GM19467 (cell line): ENCODE results near the gene STK11IP.

Experiments
- ATAC-seq: cut with Tn5 transposase; IDR thresholded peaks from one replicate; pipeline ENCODE4 v1.9.1; 2021; ENCODE audit warnings: mild to moderate bottlenecking, moderate library complexity; ENCODE audit not compliant: unreplicated experiment

STK11IP gene

DNA sequence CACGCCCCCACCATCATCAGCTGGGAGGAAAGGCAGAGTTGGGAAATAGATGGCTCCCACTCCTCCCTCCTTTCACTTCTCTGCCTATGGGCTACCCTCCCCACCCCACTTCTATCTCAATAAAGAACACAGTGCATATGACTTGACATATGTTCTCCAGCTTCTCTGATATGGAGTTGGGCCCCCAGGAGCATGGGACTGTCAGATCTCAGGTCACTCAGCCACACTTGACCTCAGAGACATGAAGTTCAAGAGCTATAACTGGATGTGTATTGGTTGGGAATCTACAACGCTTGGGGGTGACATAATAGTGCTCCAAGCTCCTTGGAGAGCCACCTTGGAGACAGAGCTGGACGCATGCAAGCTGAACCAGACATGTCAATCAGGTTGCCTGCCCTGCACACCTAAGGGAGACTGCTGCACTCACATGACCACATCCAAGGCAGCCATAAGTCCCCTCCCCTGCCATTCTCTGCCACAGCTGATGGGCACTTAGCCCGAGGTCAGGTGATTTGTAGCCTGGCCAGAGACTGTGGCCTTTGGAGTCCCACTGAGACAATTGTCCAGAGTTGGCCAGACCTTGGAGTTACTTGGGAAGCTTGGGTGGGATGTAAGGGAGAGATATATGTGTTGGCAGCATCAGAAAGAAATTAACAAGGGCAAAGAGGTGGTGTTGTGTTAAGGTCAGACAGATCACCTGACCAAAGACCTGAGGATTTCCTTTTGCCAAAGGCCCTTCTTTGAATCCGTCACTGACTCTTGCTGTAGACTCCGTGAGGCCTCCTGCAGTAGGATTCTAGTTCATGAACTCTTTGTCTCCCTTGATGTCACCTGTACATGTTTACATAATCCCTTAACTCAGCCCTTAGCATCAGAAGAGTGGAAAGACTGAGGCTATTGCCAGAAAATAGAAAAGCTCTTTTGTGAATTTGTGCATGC, 21.8 kb upstream of the STK11IP start:
- ATAC-seq: no peak

DNA sequence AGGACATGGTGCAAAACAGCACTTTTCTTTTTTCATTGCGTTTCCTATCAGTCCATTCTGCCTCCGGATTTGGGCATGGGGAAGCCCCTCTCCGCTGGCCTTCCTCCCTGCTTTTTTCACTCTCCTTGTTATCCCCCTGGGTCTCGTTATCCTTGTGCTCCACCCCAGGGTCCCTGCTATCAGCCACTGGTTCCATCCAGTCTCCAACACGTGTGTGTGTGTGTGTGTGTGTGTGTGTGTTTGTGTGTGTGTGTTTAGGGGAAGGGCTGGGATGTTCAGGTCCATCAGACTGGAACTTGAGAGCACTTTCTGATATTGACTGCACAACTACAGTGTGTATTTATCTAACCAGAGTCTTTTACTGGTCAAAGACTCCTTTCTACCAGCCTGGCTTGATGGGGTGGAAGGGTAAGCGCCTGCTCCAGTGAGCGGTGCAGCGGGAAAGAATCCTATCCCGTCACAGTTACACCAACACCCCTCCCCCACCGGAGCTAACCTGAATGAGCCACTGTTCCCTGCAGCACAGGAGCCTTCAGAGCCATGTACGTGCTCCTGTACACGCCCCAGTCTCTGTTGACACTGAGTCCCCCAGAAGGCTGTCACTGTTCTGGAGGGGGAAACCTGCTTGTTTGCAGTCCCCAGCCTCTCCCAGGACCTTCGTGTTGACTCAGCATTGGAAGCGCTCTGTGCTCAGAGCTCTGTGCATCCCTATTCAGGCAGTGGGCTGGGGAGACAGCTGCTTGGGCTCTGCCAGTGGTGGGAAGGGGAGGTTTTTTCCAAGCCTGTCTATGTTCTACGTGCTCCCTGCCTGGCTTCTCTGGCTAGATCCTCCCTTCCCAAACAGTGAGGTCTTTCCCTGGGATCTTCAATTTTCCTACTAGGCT, 20.9 kb upstream of the STK11IP start:
- no peak for ATAC-seq

DNA sequence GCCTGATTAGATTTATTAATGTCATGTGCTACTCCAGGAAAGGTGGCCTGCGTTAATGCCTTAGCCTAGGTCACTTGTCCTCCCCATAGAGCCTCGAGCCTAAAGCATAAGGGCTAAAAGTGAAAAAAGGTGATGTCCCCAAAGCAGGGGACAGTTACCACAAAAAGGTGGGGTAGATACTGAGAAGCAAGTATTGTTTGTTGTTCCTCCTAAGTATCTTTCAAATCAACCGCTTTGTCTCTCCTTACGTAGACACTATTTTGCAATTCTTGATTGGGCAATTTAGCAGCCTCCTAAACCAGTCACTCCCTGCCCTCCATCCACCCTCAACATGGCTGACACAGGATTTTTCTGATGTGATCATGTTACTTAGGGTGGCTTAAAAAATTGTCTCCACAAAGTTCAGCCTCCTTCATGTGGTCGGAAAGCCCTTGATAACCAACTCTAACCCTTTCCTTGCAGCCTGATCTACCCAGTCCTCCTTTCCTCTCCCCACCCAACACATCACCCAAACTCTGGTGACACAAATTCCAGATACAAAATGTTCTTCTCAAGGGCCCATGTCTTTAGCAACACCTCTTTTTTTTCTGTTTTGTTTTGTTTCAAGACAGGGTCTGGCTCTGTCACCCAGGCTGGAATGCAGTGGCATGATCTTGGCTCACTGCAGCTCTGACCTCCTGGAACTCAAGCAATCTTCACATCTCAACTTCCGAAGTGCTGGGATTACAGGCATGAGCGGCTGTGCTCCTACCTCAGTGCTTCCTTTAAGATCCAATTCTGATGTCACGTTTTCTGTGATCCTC, 18.6 kb upstream of the STK11IP start:
- no peak for ATAC-seq

DNA sequence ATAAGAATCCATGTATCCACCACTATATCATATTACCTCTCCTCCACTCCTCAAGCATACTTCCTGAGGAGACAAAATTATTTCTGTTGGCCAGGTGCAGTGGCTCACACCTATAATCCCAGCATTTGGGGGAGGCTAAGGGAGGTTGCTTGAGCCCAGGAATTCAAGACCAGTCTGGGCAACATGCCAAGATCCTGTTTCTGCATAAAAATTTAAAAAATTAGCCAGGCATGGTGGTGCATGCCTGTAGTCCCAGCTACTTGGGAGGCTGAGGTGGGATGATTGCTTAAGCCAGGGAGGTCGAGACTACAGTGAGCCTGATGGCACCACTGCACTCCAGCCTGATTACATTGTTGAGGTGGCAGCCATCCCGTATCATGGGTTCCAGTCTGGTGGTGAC, 16.3 kb upstream of the STK11IP start:
- no peak for ATAC-seq

DNA sequence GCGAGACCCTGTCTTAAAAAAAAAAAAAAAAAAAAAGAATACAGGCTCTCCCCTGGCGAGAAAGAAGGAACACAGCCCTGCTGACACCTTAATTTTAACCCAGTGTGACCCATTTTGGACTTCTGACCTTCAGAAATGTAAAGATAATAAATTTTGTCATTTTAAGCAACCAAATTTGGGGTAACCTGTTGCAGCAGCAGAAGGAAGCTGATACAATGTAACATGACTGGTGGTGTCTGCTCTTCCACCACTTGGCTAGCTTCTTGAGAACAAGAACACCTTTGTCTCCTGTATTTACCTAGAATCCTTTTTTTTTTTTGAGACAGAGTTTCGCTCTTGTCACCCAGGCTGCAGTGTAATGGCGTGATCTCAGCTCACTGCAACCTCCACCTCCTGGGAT, 6.6 kb upstream of the STK11IP start:
- no peak for ATAC-seq

DNA sequence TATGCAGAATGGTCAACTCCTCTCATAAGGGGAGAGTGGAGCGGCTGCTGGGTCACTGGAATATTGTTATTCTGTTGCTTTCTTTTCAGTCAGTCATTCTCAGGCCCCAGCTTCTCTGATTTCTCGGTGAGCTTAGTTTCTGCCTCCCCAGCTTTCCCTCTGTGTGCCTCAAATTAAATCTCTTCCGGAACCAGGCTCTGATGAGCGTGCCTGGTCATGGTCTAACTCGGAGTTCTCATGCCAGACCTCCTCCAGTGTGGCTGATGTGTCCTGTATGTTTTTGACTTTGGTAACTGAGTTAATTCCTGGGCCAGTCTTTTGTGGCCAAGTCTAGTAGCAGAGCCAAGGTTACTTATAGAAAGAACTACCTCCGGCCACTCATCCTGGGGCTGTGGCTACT, 4.9 kb upstream of the STK11IP start:
- ATAC-seq: no peak

DNA sequence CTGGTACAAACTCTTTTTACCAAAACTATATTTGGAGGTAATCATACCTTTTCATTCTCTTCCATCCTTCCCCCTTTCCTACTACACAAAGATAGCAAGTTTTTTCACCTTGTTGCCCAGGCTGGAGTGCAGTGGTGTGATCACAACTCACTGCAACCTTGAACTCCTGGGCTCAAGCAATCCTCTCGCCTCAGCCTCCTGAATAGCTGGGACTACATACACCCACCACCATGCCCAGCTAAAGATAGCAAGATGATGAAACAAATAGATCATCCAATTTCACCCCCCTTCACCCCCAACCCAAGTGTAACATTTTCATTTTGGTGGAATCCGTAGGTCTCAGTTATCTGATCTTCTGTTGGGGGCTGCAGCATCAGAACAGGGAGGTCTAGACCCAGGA, 4.5 kb upstream of the STK11IP start:
- no peak for ATAC-seq

DNA sequence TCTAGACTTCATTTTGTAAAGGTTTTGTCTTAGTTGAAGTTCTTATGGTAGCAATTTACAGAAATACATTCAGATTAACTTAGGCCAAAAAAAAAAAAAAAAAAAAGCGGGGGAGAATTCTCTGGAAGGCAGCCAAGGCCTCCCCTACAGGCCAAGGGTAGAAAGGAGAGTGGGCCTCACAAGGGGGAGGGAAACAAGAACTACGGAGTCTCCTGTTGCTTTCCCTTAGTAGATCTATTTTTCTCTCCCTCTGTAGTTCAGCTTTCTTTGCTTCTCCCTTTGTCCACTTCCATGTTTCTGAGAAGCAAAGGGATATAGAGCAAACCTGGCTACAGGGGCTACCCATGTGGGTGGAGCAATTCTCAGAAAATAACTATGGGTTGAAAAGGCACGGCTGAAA, 2.4 kb upstream of the STK11IP start:
- no peak for ATAC-seq

DNA sequence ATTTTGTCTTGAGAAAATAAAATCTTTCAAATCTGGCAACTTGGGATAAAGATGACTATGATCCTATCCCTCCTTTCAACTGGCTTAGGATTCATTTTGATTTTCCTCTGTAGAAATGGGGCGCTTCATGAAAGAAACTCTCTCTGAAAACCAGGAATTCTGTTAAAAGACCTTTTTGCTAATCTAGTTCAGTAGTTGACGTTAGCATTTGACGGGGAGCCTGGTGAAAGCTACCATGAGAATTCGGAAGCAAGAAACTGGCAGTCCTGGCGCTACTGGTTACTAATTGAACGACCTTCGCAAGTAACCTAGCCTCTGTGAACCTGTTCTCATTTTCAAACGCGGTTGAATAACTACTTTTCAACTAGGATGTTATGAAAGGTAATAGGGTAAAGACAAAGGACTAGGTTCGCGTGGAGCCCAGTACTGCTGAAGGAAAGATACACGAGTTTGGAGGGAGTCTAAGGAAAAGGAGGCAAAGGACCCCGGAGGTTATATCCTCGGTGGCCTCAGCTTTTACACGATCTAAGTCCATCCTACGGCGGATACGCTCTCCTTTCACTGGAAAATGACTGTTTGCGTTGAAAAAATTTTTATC, 604 bp upstream of the STK11IP start:
- peak; percentile 9 for ATAC-seq

DNA sequence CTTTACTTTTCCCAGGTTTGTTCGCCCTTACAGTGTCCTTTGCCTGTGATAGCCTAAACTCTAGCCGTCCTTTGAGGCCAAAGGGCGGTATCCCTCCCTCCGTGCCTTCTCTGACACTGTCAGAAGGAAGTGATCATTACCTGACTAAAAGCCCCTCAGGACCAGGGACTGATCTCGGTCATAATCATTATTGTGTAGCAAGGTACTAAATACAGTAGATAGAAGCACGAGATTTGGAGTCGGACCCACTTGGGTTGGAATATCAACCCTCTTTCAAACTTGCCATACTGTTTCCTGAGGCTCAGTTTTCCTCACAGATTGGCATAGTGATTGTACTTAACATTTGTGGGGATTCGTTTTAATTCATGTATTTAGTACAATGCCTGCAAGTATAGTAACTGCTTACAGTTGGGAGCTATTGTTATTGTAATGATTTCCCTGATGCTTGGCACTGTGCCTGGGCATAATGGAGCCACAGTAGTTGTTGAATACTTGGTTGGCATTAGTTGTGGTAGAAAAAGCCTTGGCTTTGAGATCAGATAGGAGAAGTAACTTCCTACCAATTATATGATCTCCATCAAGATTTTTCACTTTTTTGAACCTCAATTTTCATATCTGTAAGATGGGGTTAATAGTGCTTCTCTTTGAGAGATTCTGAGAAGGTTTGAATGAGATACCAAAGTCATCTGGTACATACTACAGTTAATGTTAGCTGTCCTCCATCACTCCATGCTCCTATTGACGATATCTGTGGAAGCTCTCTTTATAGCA, 836 bp downstream of the STK11IP start:
- ATAC-seq: no peak

DNA sequence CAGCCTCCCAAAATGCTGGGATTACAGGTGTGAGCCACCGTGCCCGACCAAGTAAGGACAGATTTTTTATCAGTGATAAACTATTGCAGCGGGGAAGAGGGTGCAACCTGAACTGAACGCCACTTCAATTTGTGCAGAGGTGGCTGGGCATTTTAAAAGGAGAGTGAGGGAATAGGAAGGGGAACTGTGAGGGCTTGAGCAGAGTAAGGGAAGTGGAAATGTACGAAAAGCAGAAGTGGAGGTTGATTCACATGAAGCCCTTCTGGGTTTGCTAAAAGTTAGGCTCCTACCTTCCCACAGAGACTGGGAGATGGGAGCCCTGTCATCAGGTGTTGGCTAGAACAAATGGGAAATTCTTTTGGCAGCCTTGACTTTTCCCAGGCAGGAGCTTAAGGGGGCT, 6.1 kb downstream of the STK11IP start:
- no peak for ATAC-seq

DNA sequence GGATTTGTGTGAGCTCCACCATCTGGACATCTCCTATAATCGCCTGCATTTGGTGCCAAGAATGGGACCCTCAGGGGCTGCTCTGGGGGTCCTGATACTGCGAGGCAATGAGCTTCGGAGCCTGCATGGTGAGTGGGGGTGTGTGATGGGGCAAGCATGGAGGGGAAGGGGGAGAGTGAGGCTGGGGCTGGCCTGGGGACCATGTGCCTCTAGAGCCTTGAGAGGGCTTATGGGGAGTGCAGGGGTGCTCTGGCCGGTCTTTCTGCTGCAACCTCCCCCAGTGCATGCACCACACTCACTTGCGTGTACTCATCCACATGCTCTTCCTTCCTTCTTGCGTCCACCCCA, 7.9 kb downstream of the STK11IP start:
- no peak for ATAC-seq

DNA sequence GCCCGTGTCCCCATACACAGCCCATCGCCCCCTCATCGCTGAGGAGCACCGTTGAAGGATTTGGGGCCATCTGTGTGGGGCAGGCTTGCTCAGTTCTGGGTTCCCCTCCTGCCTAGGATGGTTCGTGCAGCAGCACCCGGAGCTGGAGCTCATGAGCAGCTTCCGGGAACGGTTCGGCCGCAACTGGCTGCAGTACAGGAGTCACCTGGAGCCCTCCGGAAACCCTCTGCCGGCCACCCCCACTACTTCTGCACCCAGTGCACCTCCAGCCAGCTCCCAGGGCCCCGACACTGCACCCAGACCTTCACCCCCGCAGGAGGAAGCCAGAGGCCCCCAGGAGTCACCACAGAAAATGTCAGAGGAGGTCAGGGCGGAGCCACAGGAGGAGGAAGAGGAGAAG, 10.3 kb downstream of the STK11IP start:
- no peak for ATAC-seq

DNA sequence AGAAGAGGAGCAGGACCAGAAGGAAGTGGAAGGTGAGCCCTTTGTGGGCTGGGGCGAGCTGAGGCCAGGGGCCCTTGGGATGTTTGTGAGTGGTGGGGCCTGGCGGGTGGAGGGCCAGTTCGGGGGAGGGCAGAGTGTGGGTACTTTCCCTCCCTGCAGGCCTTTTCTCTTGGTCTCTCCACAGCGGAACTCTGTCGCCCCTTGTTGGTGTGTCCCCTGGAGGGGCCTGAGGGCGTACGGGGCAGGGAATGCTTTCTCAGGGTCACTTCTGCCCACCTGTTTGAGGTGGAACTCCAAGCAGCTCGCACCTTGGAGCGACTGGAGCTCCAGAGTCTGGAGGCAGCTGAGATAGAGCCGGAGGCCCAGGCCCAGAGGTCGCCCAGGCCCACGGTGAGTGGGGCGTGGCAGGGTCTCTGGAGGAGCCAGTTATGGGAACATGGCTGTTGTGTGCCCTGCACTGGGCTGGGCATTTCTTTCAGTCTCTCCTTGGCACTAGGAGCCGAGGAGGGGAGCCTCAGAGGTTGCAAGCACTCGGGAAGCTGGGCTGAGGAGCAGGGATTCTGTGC, 10.8 kb downstream of the STK11IP start:
- no peak for ATAC-seq

DNA sequence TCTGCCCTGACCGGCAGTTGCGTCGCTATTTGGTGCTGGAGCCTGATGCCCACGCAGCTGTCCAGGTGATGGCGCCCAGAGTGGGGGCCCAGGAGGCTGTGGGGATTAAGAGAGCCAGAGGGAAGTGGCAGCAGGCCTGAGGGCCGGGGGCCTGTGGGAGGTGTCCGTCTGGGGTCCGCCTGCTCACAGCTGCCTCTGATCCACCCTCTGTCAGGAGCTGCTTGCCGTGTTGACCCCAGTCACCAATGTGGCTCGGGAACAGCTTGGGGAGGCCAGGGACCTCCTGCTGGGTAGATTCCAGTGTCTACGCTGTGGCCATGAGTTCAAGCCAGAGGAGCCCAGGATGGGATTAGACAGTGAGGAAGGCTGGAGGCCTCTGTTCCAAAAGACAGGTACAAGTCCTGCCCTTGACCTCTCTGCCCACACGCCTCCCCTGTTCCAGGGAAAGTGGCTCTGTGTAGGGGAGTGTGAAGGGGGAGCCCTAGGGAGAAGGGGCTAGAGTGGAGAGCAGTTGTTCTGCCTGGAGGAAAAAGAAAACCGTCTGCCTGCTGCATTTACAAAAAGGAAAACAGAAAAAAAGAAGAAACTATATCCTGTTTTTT, 11.6 kb downstream of the STK11IP start:
- ATAC-seq: no peak

DNA sequence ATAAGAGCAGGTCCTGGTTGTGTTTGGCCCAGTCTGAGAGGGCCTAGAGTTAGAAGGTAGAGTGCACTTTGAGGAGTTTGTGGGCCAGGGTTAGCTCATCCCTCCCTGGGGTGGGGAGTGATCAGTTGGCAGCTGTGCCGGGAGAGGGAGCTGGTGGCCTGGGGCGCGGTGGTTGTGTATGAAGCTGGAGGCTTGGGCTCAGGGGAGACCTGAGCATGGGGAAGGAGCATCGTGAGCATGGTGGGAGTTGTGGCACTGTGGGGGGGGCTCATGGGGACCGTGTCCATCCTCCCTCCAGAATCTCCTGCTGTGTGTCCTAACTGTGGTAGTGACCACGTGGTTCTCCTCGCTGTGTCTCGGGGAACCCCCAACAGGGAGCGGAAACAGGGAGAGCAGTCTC, 13.6 kb downstream of the STK11IP start:
- no peak for ATAC-seq

DNA sequence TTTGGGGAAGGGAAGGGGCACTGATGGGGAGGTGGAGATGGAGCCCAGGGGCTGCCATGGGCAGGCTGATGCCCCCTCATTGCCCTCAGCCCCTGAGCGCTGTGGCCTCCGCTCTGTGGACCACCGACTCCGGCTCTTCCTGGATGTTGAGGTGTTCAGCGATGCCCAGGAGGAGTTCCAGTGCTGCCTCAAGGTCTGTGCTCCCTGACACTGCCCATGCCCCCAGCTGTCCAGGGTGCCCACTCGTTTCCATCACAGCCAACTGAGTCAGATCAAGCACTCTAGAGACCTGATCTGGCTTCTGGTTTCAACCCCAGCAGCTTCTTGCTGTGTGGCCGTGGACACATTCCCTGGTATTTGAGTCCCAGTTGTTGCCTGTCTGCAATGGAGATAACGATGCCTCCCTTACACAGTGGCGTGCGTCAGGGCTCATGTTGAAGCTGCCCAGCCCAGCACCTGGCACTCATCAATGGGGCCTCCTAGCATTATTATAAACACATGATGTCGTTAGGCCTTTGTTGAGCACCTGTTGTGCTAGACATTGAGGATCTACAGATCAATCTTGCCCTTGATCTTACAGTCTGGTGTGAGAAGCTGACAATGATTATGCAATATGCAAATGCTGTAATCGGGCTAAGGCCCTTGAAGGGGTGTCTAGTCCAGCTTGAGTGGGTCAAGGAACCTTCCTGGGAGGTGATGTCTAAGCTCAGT, 14.4 kb downstream of the STK11IP start:
- no peak for ATAC-seq

DNA sequence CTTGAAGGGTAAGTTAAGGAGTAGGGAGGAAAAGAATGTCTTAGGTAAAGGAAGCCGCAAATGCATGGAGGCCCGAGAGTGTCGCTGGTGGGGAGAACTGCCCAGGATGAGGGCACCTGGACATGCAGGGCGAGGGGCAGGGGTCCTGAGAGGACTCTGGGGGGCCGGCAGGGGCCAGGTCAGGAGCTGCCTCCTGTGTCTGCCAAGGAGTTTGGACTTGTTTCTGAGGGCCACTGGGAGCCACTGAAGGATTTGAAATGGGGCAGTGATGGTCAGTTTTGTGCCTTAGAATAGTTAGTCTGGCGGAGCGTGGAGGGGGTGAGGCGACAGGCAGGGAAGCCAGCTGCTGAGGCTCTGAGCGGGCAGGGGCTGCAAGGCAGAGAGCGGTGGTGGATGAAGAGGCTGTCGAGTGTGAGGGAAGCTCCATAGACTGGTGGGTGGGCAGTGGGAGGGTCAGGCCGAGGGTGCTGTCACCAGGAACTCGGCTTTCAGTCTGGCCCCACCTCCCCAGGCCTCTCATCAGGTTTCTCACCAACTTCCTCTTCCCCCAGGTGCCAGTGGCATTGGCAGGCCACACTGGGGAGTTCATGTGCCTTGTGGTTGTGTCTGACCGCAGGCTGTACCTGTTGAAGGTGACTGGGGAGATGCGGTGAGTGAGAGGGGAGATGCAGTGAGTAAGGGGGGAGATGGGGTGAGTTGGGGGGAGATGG, 15.1 kb downstream of the STK11IP start:
- no peak for ATAC-seq
